ENCODE data around the gene PGA3.
A peak's percentile ranks its signal among the peaks of the same experiment; 100 is the strongest.

GRCh38 chr11:61163021-61163420 is 40.3 kb upstream of the PGA3 start:
- TF ChIP-seq CTCF (IDR thresholded peaks at IDR 0.05; ENCODE audit: insufficient read depth, low read length) (no peak), POLR2AphosphoS5 (IDR thresholded peaks at IDR 0.05; ENCODE audit: low read depth) (peak; percentile 8; the same call in 1 of the 2 replicates), REST (IDR thresholded peaks at IDR 0.05; ENCODE audit: insufficient replicate concordance, low read depth) (no peak)

Data from HL-60 (cell line).